DOHH2 (cell line): ENCODE data around the gene STAU1.

ENCODE experiments used
- CTCF ChIP-seq: fragments of 200-600 bp; sonication (generic); IDR thresholded peaks from one replicate; pipeline ENCODE4 v1.5.1; 2014; ENCODE audit warnings: antibody characterized with exemption, mild to moderate bottlenecking, low read depth, low read length; ENCODE audit not compliant: poor library complexity, severe bottlenecking
- EZH2phosphoT487 ChIP-seq: fragments of 200-600 bp; sonication (generic); IDR thresholded peaks from 2 replicates; pipeline ENCODE4 v1.6.1; 2017; ENCODE audit warnings: borderline replicate concordance, mild to moderate bottlenecking, antibody characterized with exemption, low read length, moderate library complexity, mixed read lengths

- TF ChIP-seq CTCF (no peak), EZH2phosphoT487 (no peak)
These were observed 26.4 kb upstream of the STAU1 start for GRCh38 chr20:49214571-49214970.
